AG08395 (cell line): Measurements from ENCODE around the gene SKIC8.

Experiments
- DNase-seq: peaks from one replicate; pipeline ENCODE4 v3.0.0; 2012; ENCODE audit warnings: mixed read lengths, low spot score

Gene SKIC8

DNA sequence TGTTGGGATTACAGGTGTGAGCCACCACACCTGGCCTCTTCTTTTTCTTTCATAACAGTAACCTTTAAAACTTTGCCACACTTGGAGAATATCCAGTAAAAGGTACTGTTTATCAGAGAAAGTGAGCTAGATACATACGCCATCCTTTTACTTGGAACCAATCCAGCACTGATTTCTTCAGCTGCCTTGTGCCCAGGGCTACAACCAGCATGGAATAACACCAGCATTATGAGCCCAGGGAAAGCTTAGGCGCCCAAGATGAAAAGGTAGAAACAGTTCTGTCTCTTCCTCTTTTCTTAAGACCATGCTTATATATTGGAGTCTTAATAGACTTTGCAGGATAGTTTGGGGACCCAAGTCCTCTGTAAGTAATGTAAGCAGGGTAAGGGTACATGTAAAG is 8.4 kb downstream of the SKIC8 start:
- no peak for DNase-seq

DNA sequence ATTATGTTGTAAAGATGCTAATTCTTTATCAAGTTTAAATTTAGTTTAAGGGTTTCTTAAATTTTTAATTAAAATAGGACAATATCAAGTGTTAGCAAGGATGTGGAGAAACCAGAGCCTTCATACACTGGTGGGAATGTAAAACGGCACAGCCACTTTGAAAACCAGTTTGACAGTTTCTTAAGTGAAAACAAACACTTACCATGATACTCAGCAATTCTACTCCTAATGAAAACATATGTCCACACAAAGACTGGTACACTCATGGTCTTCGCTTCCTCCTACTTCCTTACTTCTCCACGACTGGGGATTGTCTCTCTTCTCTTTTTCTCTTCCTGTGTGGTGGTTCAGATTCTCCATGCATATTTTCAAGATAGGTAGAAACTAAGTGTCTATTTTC is 9.2 kb downstream of the SKIC8 start:
- no peak for DNase-seq

DNA sequence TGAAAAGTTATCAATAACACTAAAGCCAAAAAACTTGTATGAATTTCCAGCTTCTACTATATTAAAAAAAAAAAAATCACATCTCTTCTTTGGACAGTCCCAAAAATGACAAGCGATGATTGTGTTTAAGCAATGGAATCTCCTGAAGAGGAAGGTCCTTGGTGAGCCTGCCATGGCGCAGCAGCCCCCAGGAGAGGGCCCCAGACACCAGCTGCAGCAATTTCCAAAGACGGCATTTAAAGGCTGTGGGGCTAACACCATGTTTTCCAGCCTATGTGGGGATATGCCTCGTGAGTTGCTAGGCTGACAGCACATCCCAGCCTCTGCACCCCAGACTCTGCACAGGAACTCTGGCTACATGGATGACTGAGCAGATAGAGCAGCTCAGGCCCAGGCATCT is 14.7 kb downstream of the SKIC8 start:
- no peak for DNase-seq

- peak; percentile 19 for DNase-seq
Observed at GRCh38 chr15:78282324-78282723, 17.1 kb downstream of the SKIC8 start.

- no peak for DNase-seq
Observed at GRCh38 chr15:78280319-78281072, 18.9 kb downstream of the SKIC8 start.

DNA sequence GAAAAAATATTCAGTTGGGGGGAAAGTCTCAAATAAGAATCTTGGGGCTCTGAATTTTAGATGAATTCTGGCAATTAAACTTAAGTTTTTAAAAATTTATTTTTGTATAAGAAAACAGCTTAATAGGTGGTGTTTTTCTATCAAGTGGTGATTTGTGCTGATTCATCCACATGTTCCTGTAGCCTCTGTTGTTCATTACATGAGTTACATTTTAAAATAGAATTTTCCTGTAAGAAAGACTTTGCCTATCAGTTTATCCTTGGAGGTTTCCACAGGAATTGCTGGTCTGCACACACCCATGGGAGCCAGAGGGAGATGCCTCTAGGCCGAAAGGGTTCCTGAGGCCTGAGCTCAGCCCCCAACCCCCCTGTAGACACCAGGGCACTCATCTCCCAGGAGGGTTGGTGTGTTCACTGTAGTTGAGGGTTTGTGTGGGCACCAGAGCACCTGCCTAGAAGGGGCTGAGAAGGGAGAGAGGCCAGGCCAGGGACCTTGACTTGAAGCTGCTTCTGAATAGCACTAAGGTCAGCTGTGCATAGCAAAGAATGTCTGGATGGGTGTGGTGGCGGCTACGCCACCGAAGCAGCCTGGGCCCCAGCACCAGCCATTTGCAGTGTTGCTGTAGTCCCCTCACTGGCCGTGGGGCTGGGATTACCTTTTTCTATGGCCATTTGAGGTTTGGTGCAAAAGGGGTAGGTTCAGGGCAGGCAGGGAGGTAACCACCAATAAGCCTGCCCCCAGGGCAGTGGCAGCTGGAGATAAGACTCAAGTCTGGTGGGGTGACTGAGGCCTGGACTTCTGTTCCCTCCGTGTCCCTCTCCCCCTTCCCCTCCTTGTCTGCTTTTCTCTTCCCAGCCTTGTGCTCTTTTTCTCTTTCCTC is 23.1 kb downstream of the SKIC8 start:
- DNase-seq: no peak

GRCh38 chr15:78274994-78275393 is 24.4 kb downstream of the SKIC8 start:
- DNase-seq: no peak

- DNase-seq: no peak
Observed at GRCh38 chr15:78272776-78273175, 26.6 kb downstream of the SKIC8 start.

- DNase-seq: no peak
Observed at GRCh38 chr15:78272316-78272715, 27.1 kb downstream of the SKIC8 start.

- DNase-seq: no peak
Observed at GRCh38 chr15:78266806-78267205, 32.6 kb downstream of the SKIC8 start.

DNA sequence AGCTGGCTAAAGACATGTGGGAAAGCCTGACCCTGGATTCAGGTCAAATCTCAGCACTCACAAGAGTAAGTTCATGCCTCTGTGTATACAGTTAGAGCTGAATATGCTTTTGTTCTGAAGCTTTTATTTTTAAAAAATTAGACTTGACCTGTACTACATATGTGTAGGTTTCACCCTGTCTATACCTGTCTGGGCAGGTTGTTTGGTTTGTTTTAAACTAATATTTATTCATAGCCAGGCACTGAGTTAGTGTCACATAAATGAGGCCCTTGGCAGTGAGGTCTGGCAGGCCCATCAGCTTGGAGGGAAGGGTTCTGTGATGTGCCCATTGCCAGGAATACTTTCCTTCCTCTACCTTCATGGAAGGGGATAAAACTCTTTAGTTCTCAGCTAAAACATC is 33.2 kb downstream of the SKIC8 start:
- no peak for DNase-seq

- DNase-seq: no peak
Observed at GRCh38 chr15:78265752-78266224, 33.6 kb downstream of the SKIC8 start.

DNA sequence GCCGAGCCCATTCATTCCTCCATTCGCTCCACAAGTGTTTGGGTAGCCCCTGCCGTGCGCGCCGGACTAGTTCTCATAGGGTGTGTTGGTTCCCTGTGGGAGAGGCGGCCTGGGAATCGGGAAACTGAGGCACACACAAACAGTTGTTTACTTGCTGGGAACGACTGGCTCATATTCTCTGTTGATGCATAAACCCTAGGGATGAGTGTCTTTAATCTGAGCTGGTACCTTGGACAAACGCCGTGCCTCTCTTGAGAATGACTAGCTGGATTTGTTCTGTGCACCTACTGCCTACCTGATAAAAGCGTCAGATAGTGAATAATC is 34.3 kb downstream of the SKIC8 start:
- DNase-seq: no peak

DNA sequence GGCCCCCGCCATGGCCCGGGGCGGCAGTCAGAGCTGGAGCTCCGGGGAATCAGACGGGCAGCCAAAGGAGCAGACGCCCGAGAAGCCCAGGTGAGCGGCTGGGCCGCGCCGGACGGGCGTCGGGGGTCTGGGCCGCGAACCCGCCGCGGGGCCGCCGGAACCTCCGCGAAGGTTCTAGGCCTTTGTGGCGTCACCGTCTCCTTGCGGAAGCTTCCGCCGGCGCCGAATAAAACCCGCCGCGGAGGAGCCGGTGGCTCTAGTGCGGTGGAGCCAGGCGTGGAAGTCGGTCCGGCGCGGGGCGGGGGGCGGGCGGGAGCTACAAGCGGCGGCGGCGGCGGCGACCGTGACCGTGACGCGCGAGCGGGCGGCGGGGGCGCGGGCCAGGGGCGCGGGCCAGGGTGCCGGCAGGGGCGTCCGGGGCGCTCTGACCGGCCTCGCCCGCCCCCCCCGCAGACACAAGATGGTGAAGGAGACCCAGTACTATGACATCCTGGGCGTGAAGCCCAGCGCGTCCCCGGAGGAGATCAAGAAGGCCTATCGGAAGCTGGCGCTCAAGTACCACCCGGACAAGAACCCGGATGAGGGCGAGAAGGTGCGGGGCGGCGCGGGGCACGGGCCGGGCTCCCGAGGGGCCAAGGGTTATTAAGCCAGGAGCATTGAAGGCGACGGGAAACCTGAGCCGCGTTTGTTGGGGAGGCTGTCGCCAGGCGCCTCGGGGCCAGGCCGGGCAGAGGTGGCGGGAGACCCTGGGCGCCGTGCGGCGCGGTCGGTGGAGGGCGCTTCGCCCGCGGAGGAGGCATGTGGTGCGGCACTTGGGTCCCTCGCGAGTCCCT is 34.9 kb downstream of the SKIC8 start, which contains the start of gene DNAJA4:
Gene DNAJA4 (plus strand): TSS at position 259 of the 833 bp plus-strand sequence. CDS start 202 bp downstream, at position 461.
- peak; percentile 50 for DNase-seq

GRCh38 chr15:78263907-78264303 is 35.5 kb downstream of the SKIC8 start:
- DNase-seq: no peak

GRCh38 chr15:78263351-78263781 is 36.0 kb downstream of the SKIC8 start:
- no peak for DNase-seq

- no peak for DNase-seq
Observed at GRCh38 chr15:78261062-78261461, 38.3 kb downstream of the SKIC8 start.

GRCh38 chr15:78260489-78260888 is 38.9 kb downstream of the SKIC8 start:
- DNase-seq: no peak

- DNase-seq: no peak
Observed at GRCh38 chr15:78259232-78259631, 40.2 kb downstream of the SKIC8 start.

DNA sequence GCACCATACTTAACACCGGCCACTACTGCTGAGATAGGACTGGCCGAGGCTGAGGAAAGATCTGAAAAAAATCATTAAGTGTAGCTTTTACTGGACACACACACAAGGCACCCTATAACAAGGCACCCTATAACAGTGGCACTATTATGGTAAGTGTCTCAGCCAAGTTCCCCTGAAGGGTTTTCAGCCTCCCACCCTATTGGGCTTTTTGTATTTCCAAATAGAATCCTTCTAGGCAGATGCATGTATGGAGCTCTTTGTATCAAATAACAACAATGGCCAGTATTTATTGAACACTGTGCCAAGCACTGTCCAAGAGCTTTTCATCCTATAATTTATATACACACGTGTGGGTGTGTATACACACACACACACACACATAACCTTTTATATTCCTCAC is 41.7 kb downstream of the SKIC8 start:
- no peak for DNase-seq

GRCh38 chr15:78256044-78256437 is 43.4 kb downstream of the SKIC8 start:
- DNase-seq: no peak

DNA sequence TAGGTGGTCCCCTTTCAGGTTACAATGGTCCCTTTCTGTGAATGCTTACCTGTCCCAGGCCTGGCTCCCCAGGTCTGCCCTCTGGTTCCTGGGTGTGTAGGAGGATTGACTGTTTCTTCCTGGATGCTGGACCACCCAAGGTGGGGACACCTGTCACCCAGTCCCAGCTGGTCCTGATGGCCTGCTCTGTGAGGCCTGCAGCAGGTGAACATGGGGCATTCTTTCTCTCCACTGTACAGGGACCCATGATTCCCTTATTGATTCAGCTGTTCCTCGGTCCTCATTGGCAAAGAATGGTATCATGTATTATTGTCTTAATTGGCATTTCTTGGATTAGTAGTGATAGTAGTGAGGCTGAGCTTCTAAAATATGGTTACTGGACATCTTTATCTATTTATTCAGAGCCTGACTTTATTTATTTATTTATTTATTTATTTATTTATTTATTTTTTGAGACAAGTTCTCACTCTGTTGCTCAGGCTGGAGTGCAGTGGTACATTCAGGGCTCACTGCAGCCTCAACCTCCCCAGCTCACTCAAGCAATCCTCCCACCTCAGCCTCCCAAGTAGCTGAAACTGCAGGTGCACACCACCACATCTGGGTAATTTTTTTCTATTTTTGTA is 43.9 kb downstream of the SKIC8 start:
- DNase-seq: no peak
